Fibroblast of lung (primary cell): ENCODE data around the gene TEDC2. TPM values are rescaled to one million over a fixed set of nuclear protein-coding genes. Genes with fewer than 3 reads are reported as not detected.
A peak's percentile ranks its signal among the peaks of the same experiment; 100 is the strongest.

Experiments used
- DNase-seq, 2 donors: peaks; one replicate each; pipeline versions ENCODE4 v3.0.0 to v3.0.0-alpha.2; 2010; ENCODE audit warnings: low read depth in 2 of 2
- H2AFZ ChIP-seq: 2 replicates; pipeline ENCODE4 v1.5.1; 2012; ENCODE audit warnings: low read length, control low read depth, inconsistent platforms
- H3K27ac ChIP-seq: 2 replicates; pipeline ENCODE4 v1.5.1; 2011; ENCODE audit warnings: low read length, control low read depth; ENCODE audit not compliant: insufficient read depth
- H3K27me3 ChIP-seq: 2 replicates; pipeline ENCODE4 v1.5.1; 2011; ENCODE audit warnings: mild to moderate bottlenecking, low read length; ENCODE audit not compliant: control insufficient read depth, insufficient read depth
- H3K36me3 ChIP-seq: 2 replicates; pipeline ENCODE4 v1.5.1; 2011; ENCODE audit warnings: low read length; ENCODE audit not compliant: control insufficient read depth, insufficient read depth
- H3K4me1 ChIP-seq: 2 replicates; pipeline ENCODE4 v1.5.1; 2011; ENCODE audit warnings: low read length; ENCODE audit not compliant: control insufficient read depth, insufficient read depth; ENCODE audit errors: extremely low read depth
- H3K4me2 ChIP-seq: 2 replicates; pipeline ENCODE4 v1.5.1; 2011; ENCODE audit warnings: low read length, control low read depth; ENCODE audit not compliant: insufficient read depth; ENCODE audit errors: extremely low read depth
- H3K4me3 ChIP-seq, 4 experiments: fragments of 200-600 bp in 1 of 4; sonication (generic) in 1 of 4; replicated peaks in 1 of 4; 2 replicates each; pipeline ENCODE4 v1.5.1; 2011 to 2016; ENCODE audit warnings: low read length in 4 of 4, low read depth in 3 of 4, mild to moderate bottlenecking in 3 of 4, control low read depth in 2 of 4, inconsistent platforms in 1 of 4, mixed read lengths in 1 of 4; ENCODE audit not compliant: insufficient read depth in 1 of 4; ENCODE audit errors: control extremely low read depth in 1 of 4
- H3K79me2 ChIP-seq: 2 replicates; pipeline ENCODE4 v1.5.1; 2012; ENCODE audit warnings: mild to moderate bottlenecking, low read length, inconsistent platforms; ENCODE audit not compliant: control insufficient read depth, insufficient read depth
- H3K9ac ChIP-seq: 2 replicates; pipeline ENCODE4 v1.5.1; 2011; ENCODE audit warnings: mild to moderate bottlenecking, low read length, control low read depth; ENCODE audit not compliant: insufficient read depth
- H3K9me3 ChIP-seq: 2 replicates; pipeline ENCODE4 v1.5.1; 2012; ENCODE audit warnings: low read depth, low read length; ENCODE audit not compliant: control insufficient read depth, insufficient read depth
- H4K20me1 ChIP-seq: 2 replicates; pipeline ENCODE4 v1.5.1; 2011; ENCODE audit warnings: low read length; ENCODE audit not compliant: control insufficient read depth, insufficient read depth; ENCODE audit errors: extremely low read depth
- CTCF ChIP-seq, 2 donors: IDR thresholded peaks in 1 of 2; conservative IDR thresholded peaks in 1 of 2; 1 replicate in 1 of 2; 2 replicates in 1 of 2; pipeline ENCODE4 v1.5.1; 2011 to 2012; ENCODE audit warnings: low read length in 2 of 2, control low read depth in 1 of 2, inconsistent platforms in 1 of 2, low read depth in 1 of 2, mild to moderate bottlenecking in 1 of 2
- EZH2 ChIP-seq: IDR thresholded peaks from 2 replicates; pipeline ENCODE4 v1.5.1; 2012; ENCODE audit warnings: low read length, control low read depth, mild to moderate bottlenecking; ENCODE audit errors: missing control alignments
- polyA minus RNA-seq: library from RNA; depleted of rRNA, polyadenylated mRNA; stranded (reverse); fragments of >200 nt; gene quantifications from 2 replicates; pipeline ENCODE4 v1.2.3, GENCODE V29; 2011; ENCODE audit warnings: low replicate concordance
- polyA plus RNA-seq, 2 donors: library from polyadenylated mRNA; depleted of rRNA in 1 of 2; stranded (reverse) in 1 of 2; unstranded in 1 of 2; fragments of >200 nt; gene quantifications; 2 replicates each; pipeline ENCODE4 v1.2.1, GENCODE V29; 2011 to 2012; ENCODE audit warnings: missing spikeins in 1 of 2
- total RNA-seq: library from RNA; depleted of rRNA; stranded (reverse); fragments of >200 nt; gene quantifications from 2 replicates; pipeline ENCODE4 v1.2.1, GENCODE V29; 2014

The TEDC2 gene
- total RNA-seq (1.0 and 1.7 TPM in 2 replicates), polyA plus RNA-seq (1.2 and 2.7 TPM in 2 replicates), polyA minus RNA-seq (0.59 and 4.3 TPM in 2 replicates)
- polyA plus RNA-seq (2012) = 1.8 and 7.0 TPM in 2 replicates

- H4K20me1 ChIP-seq = no peaks in the 10 kb centered on the region
- no peaks in the 10 kb centered on the region for H3K79me2 ChIP-seq
- peak within 1 kb of the TSS; percentile 61 for H3K27ac ChIP-seq
These were observed at the start of gene TEDC2 for GRCh38 chr16:2459647-2460390. TSS of gene TEDC2 (plus strand) at chr16:2460109. CDS start at chr16:2460145, 36 bp downstream.

GRCh38 chr16:2415085-2415484 is 44.8 kb upstream of the TEDC2 start:
- DNase-seq = no peak
- Histone ChIP-seq H4K20me1 (no peaks in the 10 kb centered on the region), H3K79me2 (no peaks in the 10 kb centered on the region)

More at GRCh38 chr16:2459647-2460390, at the start of gene TEDC2:
- Histone ChIP-seq H3K4me1 (peaks cover 3% of the 10 kb centered on the region), H3K4me3 (peak within 1 kb of the TSS; percentile 55 to 72 (median 69)), H3K9ac (peak within 1 kb of the TSS; percentile 59), H2AFZ (peak within 1 kb of the TSS; percentile 83), H3K4me2 (peak within 1 kb of the TSS; percentile 98), H3K36me3 (peaks cover 14% of the 10 kb centered on the region), H3K27me3 (no peaks in the 10 kb centered on the region), H3K9me3 (no peaks in the 10 kb centered on the region)
- peak; percentile 87 to 92 for DNase-seq
- TF ChIP-seq EZH2 = no peak
- TF ChIP-seq CTCF (conservative IDR thresholded peaks at IDR 0.05 in 1 of 2, IDR thresholded peaks at IDR 0.05 in 1 of 2; ENCODE audit: low read depth in 1 of 2, low read length in 2 of 2) = no peak

More at GRCh38 chr16:2415085-2415484, 44.8 kb upstream of the TEDC2 start:
- no peak overlapping the region for H2AFZ ChIP-seq
- H3K9ac ChIP-seq = no peak overlapping the region
- H3K4me2 ChIP-seq = no peak overlapping the region
- H3K27me3 ChIP-seq = peaks cover 8% of the 10 kb centered on the region
- TF ChIP-seq CTCF (conservative IDR thresholded peaks at IDR 0.05 in 1 of 2, IDR thresholded peaks at IDR 0.05 in 1 of 2; ENCODE audit: low read depth in 1 of 2, low read length in 2 of 2) (no peak), EZH2 (no peak)
- no peaks in the 10 kb centered on the region for H3K9me3 ChIP-seq
- no peak overlapping the region for H3K4me3 ChIP-seq
- H3K4me1 ChIP-seq = peaks cover 3% of the 10 kb centered on the region
- no peaks in the 10 kb centered on the region for H3K36me3 ChIP-seq
- H3K27ac ChIP-seq = no peak overlapping the region
